Progenitor cell of endocrine pancreas (in vitro differentiated cells): ENCODE results near the gene DISP3. TPM values are rescaled to one million over a fixed set of nuclear protein-coding genes. Genes with fewer than 3 reads are reported as not detected.

Experiments used
- DNase-seq: peaks from one replicate; pipeline ENCODE4 v3.0.0; 2021; ENCODE audit warnings: low spot score; ENCODE audit not compliant: unreplicated experiment
- H3K27ac Mint-ChIP-seq: 2 replicates; pipeline ENCODE4 v1.8.0; 2021; ENCODE audit warnings: mild to moderate bottlenecking, moderate library complexity, mixed read lengths
- H3K27me3 Mint-ChIP-seq: 2 replicates; pipeline ENCODE4 v1.8.0; 2021; ENCODE audit warnings: mixed read lengths
- H3K36me3 Mint-ChIP-seq: 2 replicates; pipeline ENCODE4 v1.8.0; 2022; ENCODE audit warnings: mixed read lengths; ENCODE audit not compliant: insufficient read depth
- H3K4me1 Mint-ChIP-seq: 2 replicates; pipeline ENCODE4 v1.8.0; 2021; ENCODE audit warnings: low read depth, mixed read lengths
- H3K4me3 Mint-ChIP-seq: 2 replicates; pipeline ENCODE4 v1.8.0; 2021; ENCODE audit warnings: low read depth, mild to moderate bottlenecking, moderate library complexity, mixed read lengths
- H3K9me3 Mint-ChIP-seq: 2 replicates; pipeline ENCODE4 v1.8.0; 2021; ENCODE audit warnings: low read depth, mixed read lengths
- CTCF ChIP-seq: fragments of 200-600 bp; sonication (generic); IDR thresholded peaks from one replicate; pipeline ENCODE4 v1.5.0; 2021; ENCODE audit warnings: antibody characterized with exemption, mild to moderate bottlenecking; ENCODE audit not compliant: unreplicated experiment
- total RNA-seq: library from RNA; stranded (reverse); gene quantifications from 2 replicates; pipeline ENCODE4 v1.2.1, GENCODE V29; 2021

The DISP3 gene
- total RNA-seq, 1 donor from 2014 or later: 5.4 TPM

- Mint-ChIP-seq H3K4me3 (no peak overlapping the region), H3K9me3 (peaks cover 36% of the 10 kb centered on the region), H3K27ac (no peak overlapping the region), H3K27me3 (no peaks in the 10 kb centered on the region), H3K4me1 (no peaks in the 10 kb centered on the region), H3K36me3 (peaks cover 20% of the 10 kb centered on the region)
- TF ChIP-seq CTCF: no peak
- no peak for DNase-seq
Measured at GRCh38 chr1:11504599-11504998, 25.6 kb downstream of the DISP3 start.

GRCh38 chr1:11505591-11506538 is 26.9 kb downstream of the DISP3 start:
- H3K4me1 Mint-ChIP-seq: no peaks in the 10 kb centered on the region
- TF ChIP-seq CTCF: no peak
- H3K36me3 Mint-ChIP-seq: peaks cover 23% of the 10 kb centered on the region
- no peak for DNase-seq
- H3K9me3 Mint-ChIP-seq: peaks cover 36% of the 10 kb centered on the region
- H3K4me3 Mint-ChIP-seq: no peak overlapping the region
- no peaks in the 10 kb centered on the region for H3K27me3 Mint-ChIP-seq
- H3K27ac Mint-ChIP-seq: no peak overlapping the region

GRCh38 chr1:11507309-11507708 is 28.4 kb downstream of the DISP3 start:
- Mint-ChIP-seq H3K9me3 (peaks cover 32% of the 10 kb centered on the region), H3K4me3 (no peak overlapping the region), H3K36me3 (peaks cover 20% of the 10 kb centered on the region), H3K27me3 (no peaks in the 10 kb centered on the region), H3K27ac (no peak overlapping the region), H3K4me1 (no peaks in the 10 kb centered on the region)
- TF ChIP-seq CTCF: no peak
- no peak for DNase-seq

- H3K9me3 Mint-ChIP-seq: peaks cover 8% of the 10 kb centered on the region
- H3K36me3 Mint-ChIP-seq: peaks cover 4% of the 10 kb centered on the region
- no peak overlapping the region for H3K27ac Mint-ChIP-seq
- no peak for TF ChIP-seq CTCF
- no peak for DNase-seq
- no peaks in the 10 kb centered on the region for H3K27me3 Mint-ChIP-seq
- H3K4me3 Mint-ChIP-seq: no peak overlapping the region
- H3K4me1 Mint-ChIP-seq: no peaks in the 10 kb centered on the region
Measured at GRCh38 chr1:11513681-11514080, 34.7 kb downstream of the DISP3 start.

GRCh38 chr1:11514366-11514765 is 35.4 kb downstream of the DISP3 start:
- Mint-ChIP-seq H3K4me3 (no peak overlapping the region), H3K27me3 (no peaks in the 10 kb centered on the region), H3K27ac (no peak overlapping the region), H3K36me3 (peaks cover 3% of the 10 kb centered on the region), H3K9me3 (peaks cover 2% of the 10 kb centered on the region), H3K4me1 (no peaks in the 10 kb centered on the region)
- DNase-seq: no peak
- TF ChIP-seq CTCF: no peak
